ENCODE data around the gene VTI1A. TPM values are rescaled to one million over a fixed set of nuclear protein-coding genes. Genes with fewer than 3 reads are reported as not detected.

Gene VTI1A
- total and polyA plus RNA-seq, 4 donors = 5.5 to 26.9 (median 13.1) TPM

- no peak for TF ChIP-seq NR2F2 (IDR thresholded peaks at IDR 0.05)
- no peak for TF ChIP-seq RXRA (IDR thresholded peaks at IDR 0.05)
- no peak for TF ChIP-seq REST (IDR thresholded peaks at IDR 0.05)
- TF ChIP-seq TAF1 (conservative IDR thresholded peaks at IDR 0.05) = no peak
- TF ChIP-seq GABPA (IDR thresholded peaks at IDR 0.05 in 1 of 2, conservative IDR thresholded peaks at IDR 0.05 in 1 of 2) = no peak
- no peak for TF ChIP-seq SP1 (IDR thresholded peaks at IDR 0.05)
- TF ChIP-seq HNF4A (conservative IDR thresholded peaks at IDR 0.05) = no peak
- no peak for TF ChIP-seq FOXA1 (IDR thresholded peaks at IDR 0.05)
- TF ChIP-seq RAD21 (IDR thresholded peaks at IDR 0.05) = no peak
- no peak for TF ChIP-seq HNF4G (IDR thresholded peaks at IDR 0.05)
- no peak for TF ChIP-seq ATF3 (IDR thresholded peaks at IDR 0.05)
- no peak for TF ChIP-seq JUND (IDR thresholded peaks at IDR 0.05)
- no peak for TF ChIP-seq FOXA2 (IDR thresholded peaks at IDR 0.05)
- TF ChIP-seq YY1 (IDR thresholded peaks at IDR 0.05) = no peak
- TF ChIP-seq, protein P1, sequence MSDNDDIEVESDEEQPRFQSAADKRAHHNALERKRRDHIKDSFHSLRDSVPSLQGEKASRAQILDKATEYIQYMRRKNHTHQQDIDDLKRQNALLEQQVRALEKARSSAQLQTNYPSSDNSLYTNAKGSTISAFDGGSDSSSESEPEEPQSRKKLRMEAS (IDR thresholded peaks at IDR 0.05) = no peak
- TF ChIP-seq, protein P2, sequence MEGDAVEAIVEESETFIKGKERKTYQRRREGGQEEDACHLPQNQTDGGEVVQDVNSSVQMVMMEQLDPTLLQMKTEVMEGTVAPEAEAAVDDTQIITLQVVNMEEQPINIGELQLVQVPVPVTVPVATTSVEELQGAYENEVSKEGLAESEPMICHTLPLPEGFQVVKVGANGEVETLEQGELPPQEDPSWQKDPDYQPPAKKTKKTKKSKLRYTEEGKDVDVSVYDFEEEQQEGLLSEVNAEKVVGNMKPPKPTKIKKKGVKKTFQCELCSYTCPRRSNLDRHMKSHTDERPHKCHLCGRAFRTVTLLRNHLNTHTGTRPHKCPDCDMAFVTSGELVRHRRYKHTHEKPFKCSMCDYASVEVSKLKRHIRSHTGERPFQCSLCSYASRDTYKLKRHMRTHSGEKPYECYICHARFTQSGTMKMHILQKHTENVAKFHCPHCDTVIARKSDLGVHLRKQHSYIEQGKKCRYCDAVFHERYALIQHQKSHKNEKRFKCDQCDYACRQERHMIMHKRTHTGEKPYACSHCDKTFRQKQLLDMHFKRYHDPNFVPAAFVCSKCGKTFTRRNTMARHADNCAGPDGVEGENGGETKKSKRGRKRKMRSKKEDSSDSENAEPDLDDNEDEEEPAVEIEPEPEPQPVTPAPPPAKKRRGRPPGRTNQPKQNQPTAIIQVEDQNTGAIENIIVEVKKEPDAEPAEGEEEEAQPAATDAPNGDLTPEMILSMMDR (IDR thresholded peaks at IDR 0.05; ENCODE audit: low read depth, low read length, missing input control) = no peak
- no peak for TF ChIP-seq ZBTB33 (IDR thresholded peaks at IDR 0.05)
- no peak for TF ChIP-seq EGR1 (IDR thresholded peaks at IDR 0.05; ENCODE audit: low read depth in 2 of 2)
- DNase-seq (ENCODE audit: low spot score) = no peak
- no peak overlapping the region for H3K9ac ChIP-seq (ENCODE audit: low read depth in 1 of 2, low read length in 2 of 2)
- H3K36me3 ChIP-seq (ENCODE audit: control insufficient read depth in 4 of 4, insufficient read depth in 3 of 4, low read depth in 1 of 4, low read length in 3 of 4) = no peaks in the 10 kb centered on the region
- H3K4me1 ChIP-seq (ENCODE audit: control insufficient read depth in 4 of 4, insufficient read depth in 4 of 4, low read length in 3 of 4) = no peaks in the 10 kb centered on the region
- H3K4me3 ChIP-seq (ENCODE audit: low read depth in 1 of 3, low read length in 3 of 3) = no peak overlapping the region
- no peaks in the 10 kb centered on the region for H3K9me3 ChIP-seq (ENCODE audit: control insufficient read depth in 4 of 4, low read length in 3 of 4)
- no peaks in the 10 kb centered on the region for H3K27me3 ChIP-seq (ENCODE audit: control insufficient read depth in 4 of 4, insufficient read depth in 4 of 4, low read length in 3 of 4)
- WGBS = 92% methylated on average over 4 of the region's 4 CpGs
- H3K27ac ChIP-seq (ENCODE audit: low read depth in 1 of 2, low read length in 2 of 2) = no peak overlapping the region
These were observed 202.2 kb downstream of the VTI1A start for GRCh38 chr10:112649006-112649821.

Data from liver (tissue), 9 donors.